NK-92 treated with Interleukin-12 subunit alpha and Interleukin-12 subunit beta, amount 100 ng/mL, for 24 hours (cell line): ENCODE measurements around the gene RPL14.
"Not testable (repeated sequence)": the region's sequence is repeated elsewhere in the genome, so short reads cannot be mapped to it uniquely, and the experiment has no call there.

Experiments
- DNase-seq: peaks from one replicate; lab custom pipeline; 2025; lab: John Stamatoyannopoulos, UW

The RPL14 gene

DNA sequence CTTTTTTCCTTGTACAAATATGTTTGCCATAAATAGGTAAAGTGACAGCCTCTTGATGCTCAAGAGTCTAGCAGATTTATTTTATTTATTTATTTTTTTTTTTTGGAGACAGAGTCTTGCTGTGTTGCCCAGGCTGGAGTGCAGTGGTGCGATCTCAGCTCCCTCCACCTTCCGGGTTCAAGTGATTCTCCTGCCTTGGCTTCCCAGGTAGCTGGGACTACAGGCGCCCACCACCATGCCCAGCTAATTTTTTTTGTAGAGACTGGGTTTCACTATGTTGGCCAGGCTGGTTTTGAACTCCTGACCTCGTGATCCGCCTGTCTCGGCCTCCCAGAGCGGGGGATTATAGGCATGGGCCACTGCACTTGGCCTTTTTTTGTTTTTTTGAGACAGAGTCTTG, 5.7 kb downstream of the RPL14 start:
- DNase-seq, result not testable (repeated sequence)

DNA sequence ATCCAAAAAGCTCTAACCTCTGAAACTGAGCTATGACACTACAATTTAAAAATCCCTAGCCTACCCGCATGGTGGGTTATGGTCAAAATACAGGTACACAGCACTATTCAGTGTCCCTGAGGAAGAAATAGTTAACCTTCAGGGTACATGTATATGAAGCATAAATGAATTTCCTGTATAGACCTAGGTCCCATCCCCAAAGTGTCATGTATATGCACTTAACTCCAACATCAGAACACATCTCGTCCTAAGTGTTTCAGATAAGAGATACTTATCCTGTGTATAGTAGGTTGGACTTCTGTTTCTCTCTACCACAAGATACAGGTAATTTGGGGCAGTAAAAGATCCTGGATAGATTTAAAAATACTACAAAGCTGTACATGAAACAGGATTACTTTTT, 6.4 kb downstream of the RPL14 start:
- DNase-seq, result no peak

DNA sequence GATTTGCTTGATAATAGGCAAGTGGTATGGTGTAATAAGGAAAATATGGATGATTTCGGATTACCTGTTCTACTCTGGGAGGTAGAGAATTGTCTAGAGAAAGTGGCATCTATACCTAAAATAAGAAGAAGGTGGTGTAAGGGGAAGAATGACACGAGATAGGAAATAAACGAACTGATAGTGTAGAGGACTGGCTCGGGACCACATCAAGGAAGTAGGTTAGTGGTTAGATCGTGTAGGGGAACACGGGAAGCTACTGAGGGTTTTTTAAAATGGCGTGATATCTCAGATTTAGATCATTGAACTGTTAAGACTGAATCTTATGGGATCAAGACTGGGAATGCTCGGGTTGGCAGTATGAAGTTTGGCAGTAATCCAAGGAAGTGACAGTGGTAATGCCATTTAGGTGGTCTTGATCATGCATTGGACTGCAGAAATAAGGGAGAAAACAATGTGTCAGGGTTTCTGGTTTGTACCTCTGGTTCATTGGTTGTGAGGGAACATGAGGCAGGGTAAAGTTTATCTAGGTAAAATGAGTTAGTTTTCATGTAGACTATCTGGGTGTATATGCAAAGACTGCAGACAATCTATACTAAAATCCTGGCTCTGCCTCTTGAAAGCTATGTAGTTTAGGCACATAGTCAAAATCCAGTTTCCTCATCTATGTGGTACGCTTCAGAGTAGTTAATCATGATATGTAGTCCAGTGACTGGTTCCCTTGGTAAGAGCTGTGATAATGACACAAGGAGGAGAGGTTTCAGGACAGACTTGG, 7.4 kb downstream of the RPL14 start:
- DNase-seq, result no peak

DNA sequence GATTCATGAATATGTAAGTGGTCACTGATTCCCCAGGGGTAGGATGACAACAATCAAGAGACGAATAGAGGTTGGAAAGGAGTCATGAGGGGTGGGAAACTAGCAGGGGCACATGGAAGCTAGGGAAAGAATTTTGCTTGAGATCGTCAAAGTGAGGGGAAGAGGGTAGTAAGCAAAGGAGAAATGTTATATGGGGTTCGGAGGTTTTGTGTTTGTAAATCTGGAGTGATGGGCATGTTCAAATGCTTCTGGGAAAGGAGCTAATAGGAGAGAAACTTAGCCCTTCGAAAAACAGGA, 7.9 kb downstream of the RPL14 start:
- no peak for DNase-seq

DNA sequence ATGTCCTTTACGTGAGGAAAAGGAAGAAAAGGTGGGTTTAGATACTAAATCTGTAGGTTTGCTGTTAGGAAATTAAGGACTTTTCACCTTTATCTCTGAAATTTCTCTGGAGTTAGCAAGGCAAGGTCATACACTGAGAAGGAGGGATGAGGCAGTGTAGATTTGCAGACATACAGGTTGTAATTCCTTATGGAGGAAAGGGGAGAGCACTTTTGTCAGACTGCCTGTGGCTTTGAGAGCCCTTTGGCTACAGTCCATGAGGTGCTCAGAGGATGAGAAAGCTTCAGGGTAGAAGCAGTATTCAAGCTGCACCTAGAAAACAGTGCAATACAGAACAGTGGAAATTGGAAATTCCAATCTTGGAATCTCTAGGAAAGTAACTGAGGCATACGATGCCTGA, 8.3 kb downstream of the RPL14 start:
- no peak for DNase-seq

DNA sequence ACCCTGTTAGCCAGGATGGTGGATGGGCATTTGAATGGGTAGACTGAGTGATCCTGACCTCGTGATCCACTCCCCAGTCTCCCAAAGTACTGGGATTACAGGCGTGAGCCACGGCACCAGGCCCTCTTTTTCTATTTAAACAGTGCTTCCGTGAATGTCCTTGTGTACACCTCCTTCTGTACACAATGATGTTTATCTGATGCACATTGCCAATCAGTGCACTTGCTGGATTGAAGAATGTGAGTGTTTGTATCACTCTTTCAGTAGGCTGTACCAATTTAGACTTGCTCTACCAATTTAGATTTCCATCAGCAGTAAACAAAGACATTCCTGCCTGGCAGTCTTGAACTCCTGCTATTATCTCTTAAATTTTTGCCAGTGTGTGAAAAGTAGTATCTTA, 10.9 kb downstream of the RPL14 start:
- no peak for DNase-seq

DNA sequence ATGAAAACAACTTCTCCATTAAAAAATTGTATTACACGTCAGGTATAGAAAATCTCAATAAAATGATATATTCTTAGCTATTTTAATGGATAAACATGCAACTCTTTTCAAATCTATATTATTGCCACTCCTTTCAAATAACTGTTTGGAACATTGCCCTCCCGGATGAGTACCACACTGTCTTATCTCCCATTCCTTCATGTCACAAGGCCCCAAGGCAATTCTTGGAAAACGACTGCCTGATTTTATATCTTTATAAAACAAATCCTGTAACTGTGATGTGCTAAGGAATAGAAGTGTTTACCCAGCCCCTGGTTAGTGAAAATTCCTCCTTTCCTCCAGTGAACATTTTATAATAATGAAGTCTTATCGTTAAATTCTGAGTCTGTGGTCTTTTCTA, 13.6 kb downstream of the RPL14 start:
- DNase-seq, result no peak

DNA sequence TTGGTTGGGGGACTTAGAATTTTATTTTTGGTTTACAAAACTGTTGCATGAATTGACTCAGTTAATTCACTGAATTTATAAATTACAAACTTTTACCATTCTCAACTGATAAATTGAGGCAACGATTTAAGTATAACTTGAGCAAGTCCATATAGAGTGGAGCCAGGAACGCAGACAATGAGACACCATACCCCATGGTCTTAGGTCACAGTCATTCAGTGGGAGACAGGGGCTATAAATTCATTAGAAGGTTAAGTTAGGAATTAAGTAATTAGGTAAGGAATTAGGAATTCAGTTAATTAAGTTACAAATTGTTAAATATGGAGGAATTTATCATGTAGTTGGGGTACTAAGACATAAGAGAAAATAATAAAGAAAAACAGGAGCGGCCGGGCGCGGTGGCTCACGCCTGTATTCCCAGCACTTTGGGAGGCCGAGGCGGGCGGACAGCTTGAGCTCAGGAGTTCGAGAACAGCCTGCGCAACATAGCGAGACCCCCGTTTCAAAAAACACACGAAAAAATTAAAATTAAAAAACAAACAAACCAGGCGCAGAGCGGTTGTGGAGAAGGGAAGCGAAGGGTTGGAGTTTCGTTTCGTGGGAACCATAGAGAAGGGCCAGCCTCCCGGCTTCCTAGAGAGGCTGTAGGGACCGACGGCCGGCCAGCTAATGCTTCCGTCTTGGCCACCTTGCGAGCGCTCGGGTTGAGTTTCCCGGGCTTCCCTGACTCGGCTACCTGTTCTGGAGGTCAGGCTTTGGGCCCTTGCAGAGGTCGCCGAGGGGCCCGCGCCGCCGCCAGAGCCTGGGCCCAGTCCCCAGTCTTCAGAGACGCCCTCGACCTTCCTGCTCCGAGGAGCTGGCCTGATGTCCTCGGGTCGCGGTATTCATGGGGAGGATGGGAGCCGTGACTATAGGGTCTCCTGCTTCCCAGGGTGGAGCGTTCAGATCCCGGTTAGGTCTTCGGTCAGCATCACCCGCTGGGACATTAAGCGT, 19.6 kb downstream of the RPL14 start, which contains the start of gene ZNF619:
Gene ZNF619, plus strand, starts transcription at position 645 of the 993 bp plus-strand sequence. CDS start 858 bp downstream, outside the sequence.
- peak; percentile 42 for DNase-seq

DNA sequence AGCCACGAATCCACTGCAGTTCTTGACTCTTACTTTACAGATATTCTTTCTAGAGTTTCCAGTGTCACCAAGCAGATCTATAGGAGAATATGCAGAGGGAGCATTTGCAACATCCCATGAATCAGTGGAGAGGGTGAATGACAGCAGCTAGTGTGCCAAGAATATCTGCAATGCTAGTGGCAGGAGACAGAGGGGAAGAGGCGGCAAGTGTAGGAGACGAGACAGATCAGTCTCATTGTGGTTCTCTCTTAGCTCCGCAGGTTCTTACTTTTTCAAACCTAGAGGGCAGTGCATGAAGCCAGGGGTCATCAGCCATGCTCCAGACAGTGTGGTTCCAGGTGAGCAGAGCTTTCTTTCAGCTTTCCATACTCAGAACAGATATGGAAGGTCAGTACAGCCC, 20.5 kb downstream of the RPL14 start:
- no peak for DNase-seq

DNA sequence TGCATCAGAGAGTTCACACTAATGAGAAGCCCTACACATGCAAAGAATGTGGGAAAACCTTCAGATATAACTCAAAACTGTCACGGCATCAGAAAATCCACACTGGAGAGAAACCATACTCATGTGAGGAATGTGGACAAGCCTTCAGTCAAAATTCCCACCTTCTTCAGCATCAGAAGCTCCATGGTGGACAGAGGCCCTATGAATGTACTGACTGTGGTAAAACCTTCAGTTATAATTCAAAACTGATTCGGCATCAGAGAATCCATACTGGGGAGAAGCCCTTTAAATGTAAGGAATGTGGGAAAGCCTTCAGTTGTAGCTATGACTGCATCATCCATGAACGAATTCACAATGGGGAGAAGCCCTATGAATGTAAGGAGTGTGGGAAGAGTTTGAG, 30.0 kb downstream of the RPL14 start:
- DNase-seq, result no peak

DNA sequence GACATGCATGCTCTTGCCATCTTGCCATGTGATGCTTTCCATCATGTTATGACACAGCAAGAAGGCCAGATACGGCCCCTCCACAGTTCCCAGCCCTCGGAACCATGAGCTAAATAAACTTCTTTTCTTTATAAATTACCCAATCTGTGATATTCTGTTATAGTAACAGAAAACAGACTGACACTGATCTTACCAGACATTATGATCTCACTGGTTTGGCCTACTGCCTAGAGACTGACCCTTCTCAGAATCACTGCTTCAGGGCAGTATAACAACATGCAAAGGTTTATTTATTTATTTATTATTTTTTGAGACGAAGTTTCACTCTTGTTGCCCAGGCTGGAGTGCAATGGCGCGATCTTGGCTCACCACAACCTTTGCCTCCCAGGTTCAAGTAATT, 33.8 kb downstream of the RPL14 start:
- no peak for DNase-seq

DNA sequence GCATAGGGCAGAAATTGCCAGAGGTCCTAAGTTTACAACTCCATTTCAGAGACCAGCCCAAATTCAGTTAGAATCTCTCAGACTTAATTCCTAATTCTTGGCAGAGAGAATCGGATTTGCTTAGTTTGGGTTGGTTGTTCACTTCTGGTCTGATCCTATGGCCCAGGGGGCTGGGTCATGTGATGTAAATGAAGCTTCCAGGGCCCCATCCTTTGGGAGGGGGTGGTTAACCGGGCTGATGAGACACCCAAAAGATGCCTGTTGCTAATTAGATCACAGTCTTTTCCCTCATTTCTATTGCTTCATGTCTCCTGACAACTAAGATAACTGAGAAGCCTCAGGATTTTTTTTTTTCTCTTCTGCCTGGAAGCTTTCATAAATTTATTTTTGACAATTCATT, 37.6 kb downstream of the RPL14 start:
- no peak for DNase-seq

DNA sequence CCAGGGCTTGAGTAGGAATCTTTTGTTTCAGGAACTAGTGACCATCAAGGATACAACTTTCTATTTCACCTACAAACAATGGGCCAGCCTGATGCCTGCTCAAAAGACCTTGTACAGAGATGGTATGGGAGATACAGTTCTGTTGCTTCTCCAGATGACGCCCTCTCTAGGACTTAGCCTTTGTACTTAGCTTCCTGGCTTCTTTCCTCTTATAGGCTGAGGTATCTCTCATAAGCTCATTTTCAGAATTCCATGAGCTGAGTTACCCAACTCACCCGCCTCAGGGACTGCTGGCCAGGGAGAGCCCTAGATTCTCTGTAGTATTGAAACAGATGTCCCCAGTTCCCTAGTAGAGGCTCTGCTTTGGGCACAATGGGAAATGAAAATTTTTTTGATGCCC, 40.1 kb downstream of the RPL14 start:
- no peak for DNase-seq

DNA sequence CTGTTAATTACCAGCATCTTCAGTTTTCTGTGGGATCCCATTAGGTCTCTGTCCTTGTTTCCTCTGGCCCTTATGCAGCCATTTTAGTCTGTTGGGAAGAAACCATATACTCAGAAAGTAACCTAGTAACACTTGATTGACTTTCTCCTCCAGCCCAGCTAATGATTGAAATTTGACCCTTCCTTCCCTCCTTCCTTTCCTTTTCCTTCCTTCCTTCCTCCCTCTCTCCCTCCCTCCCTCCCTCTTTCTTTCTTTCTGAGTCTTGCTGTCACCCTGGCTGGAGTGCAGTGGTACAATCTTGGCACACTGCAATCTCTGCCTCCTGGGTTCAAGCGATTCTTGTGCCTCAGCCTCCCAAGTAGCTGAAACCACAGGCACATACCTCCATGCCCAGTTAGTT, 42.8 kb downstream of the RPL14 start:
- no peak for DNase-seq

DNA sequence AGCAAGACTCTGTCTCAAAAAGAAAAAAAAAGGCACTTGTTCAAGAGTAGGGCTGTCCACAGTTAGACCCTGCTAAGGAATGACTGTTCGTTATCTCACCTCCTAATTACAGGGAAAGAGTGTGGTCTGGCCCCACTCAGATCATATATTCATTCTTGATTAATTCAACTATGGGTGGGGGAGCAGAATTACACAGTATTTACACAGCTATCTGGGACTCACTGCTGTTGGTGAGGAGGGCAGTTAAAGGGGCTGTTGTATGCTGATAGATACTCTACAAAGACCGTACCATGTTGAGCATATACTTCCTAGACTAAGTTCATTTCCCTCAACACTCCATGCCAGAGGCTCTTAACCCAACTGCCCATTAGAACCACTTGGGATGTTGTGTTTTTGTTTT, 44.9 kb downstream of the RPL14 start:
- no peak for DNase-seq

DNA sequence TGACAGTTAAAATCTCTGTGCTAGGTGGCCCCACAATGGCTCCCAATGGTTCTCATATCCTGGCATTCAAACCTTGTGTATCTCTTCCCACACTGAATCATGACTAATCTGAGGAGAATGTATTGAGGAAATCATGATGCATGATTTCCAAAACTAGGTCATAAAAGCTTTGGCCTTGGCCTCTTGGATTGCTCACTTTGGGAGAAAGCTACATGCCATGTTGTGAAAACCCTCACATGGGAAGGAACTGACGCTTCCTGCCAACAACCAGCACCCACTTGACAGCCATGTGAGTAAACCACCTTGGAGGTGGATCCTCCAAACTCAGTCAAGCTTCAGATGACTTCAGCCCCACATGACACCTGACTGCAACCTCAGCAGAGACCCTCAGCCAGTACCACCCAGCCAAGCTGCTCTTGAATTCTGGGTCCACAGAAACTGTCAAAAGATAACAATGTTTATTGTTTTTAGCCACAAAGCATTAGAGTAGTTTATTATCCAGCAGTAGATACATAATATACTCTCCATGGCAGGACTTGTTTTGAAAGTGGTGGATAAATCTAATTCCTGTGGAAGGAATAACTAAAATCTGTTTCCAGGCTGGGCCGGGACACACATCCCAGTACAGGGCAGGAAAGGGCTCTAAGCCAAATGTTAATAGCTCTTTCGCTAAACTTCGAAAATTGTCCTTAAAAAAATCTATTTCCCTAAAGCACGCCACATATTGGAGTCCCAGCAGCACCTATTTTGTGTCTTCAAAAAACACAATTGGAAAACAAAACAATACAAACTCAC, 47.7 kb downstream of the RPL14 start:
- no peak for DNase-seq

DNA sequence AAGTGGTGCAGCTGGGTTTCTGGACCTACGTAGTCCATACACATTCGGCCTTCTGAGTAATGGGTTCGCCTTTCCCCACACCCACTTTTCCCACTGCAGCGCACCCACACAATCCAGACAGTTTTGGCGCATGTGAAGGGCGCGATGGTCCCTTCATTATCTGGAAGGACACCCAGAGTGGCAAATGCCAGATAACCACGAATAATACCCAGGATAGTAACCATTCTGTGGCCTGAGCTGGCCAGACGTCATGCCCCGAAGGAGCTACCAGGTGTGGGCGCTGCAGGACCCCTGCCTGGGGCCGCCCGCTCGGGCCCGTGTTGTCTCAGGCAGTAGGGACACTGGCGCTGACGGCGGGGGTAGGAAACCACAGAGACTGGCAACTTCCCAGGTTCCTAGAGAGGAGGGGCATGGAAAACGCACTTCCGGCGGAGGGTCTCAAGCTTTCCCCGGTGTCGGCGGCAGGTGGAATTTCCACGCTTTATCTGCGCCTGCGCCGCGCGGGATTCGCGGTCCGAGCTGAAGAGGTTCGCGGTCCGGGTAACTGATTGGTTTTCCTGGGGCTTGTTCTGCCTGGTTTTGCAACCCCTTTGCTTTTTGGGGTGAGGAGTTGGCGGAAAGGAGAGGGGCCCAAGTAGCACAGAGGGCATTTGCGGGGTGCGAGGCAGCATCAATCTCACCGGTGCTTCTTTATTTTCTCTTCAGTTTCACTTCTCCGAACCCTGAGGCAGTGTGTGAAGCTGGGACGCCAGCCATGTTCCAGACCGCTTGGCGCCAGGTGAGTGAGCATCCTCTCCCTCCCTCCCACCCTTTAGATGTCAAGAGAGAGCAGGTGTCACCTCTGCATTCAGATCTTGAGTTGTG, 48.7 kb downstream of the RPL14 start, which contains the start of gene ZNF620:
Gene ZNF620, plus strand, starts transcription at position 441 of the 864 bp plus-strand sequence. Its CDS starts 314 bp downstream, at position 755.
- DNase-seq, result no peak

DNA sequence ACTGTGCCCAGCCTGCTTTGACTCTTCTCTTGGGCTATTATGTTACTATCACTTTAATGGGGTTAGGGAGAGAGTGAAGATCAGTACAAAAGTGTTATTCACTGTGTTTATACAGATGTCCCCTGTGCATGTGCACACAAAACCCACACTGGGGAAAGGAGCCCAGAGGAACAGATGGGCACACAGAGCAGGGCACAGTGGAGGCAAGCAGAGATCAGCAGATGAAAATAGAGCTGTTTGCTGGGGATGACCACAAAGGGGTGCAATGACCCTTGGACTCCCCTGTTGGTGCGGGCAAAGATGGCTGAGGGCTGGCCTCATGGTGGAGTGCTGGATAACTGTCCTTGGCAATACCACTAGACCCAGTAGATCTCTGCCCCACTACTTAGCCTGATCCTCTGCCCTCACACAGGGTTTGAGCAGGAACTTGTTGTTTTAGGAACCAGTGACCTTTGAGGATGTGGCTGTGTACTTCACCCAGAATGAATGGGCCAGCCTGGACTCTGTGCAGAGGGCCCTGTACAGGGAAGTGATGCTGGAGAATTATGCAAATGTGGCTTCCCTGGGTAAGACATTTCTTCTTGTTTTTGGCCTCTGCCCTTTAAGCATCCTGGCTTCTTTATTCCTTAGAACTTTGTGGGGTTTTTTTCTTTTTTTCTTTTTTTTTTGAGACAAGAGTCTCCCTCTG, 54.0 kb downstream of the RPL14 start:
- DNase-seq, result no peak

DNA sequence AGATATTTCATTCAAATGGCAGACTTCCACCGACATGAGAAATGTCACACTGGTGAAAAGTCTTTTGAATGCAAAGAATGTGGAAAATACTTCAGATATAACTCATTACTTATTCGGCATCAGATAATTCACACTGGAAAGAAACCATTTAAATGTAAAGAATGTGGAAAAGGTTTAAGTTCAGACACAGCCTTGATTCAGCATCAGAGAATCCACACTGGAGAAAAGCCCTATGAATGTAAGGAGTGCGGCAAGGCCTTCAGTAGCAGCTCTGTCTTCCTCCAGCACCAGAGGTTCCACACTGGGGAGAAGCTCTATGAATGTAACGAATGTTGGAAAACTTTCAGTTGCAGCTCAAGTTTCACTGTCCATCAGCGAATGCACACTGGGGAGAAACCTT, 59.1 kb downstream of the RPL14 start:
- DNase-seq, result no peak

DNA sequence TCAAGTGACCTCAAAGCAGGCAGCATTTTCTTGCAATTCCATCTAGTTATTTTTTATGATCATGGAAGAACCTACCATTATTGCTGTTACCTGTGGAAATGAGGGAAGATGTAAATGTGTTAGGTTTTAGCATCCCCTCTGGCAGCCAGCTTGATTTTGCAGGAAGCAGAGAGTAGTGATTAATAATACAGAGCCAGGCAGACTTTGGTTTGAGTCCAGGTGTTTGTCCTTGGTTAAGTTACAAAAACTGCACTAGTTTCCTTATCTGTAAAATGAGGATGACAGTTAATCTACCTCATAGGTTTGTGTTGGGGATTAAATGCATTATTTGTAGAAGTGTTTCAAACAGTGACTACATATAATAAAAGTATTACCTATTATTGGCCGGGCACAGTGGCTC, 60.9 kb downstream of the RPL14 start:
- no peak for DNase-seq
